ENCODE data around the gene AFAP1.

Gene AFAP1

GRCh38 chr4:7857238-7857701, 82.4 kb downstream of the AFAP1 start:
- H3K9me3 Mint-ChIP-seq, result no peaks in the 10 kb centered on the region
- no peak overlapping the region for H3K4me3 Mint-ChIP-seq
- intact Hi-C loops (cut with micrococcal nuclease), result no loop called here
- H3K36me3 Mint-ChIP-seq (ENCODE audit: low read depth), result no peaks in the 10 kb centered on the region
- H3K27me3 Mint-ChIP-seq, result peaks cover 2% of the 10 kb centered on the region
- H3K4me1 Mint-ChIP-seq (ENCODE audit: low read depth), result no peaks in the 10 kb centered on the region
- H3K27ac Mint-ChIP-seq, result no peak overlapping the region

GRCh38 chr4:7855731-7856130, 83.9 kb downstream of the AFAP1 start:
- Mint-ChIP-seq H3K9me3 (no peaks in the 10 kb centered on the region), H3K27me3 (peaks cover 2% of the 10 kb centered on the region), H3K4me3 (no peak overlapping the region), H3K4me1 (ENCODE audit: low read depth) (no peaks in the 10 kb centered on the region), H3K36me3 (ENCODE audit: low read depth) (no peaks in the 10 kb centered on the region), H3K27ac (no peak overlapping the region)
- intact Hi-C loops (cut with micrococcal nuclease), result no loop called here

GRCh38 chr4:7854697-7855370, 84.8 kb downstream of the AFAP1 start:
- no peaks in the 10 kb centered on the region for H3K36me3 Mint-ChIP-seq (ENCODE audit: low read depth)
- H3K4me3 Mint-ChIP-seq, result no peak overlapping the region
- no peaks in the 10 kb centered on the region for H3K4me1 Mint-ChIP-seq (ENCODE audit: low read depth)
- no peak overlapping the region for H3K27ac Mint-ChIP-seq
- H3K27me3 Mint-ChIP-seq, result peaks cover 2% of the 10 kb centered on the region
- no peaks in the 10 kb centered on the region for H3K9me3 Mint-ChIP-seq
- intact Hi-C loops (cut with micrococcal nuclease), result no loop called here

GRCh38 chr4:7854216-7854615, 85.4 kb downstream of the AFAP1 start:
- H3K9me3 Mint-ChIP-seq, result no peaks in the 10 kb centered on the region
- no peak overlapping the region for H3K4me3 Mint-ChIP-seq
- H3K27me3 Mint-ChIP-seq, result peaks cover 2% of the 10 kb centered on the region
- no peak overlapping the region for H3K27ac Mint-ChIP-seq
- intact Hi-C loops (cut with micrococcal nuclease), result no loop called here
- no peaks in the 10 kb centered on the region for H3K36me3 Mint-ChIP-seq (ENCODE audit: low read depth)
- no peaks in the 10 kb centered on the region for H3K4me1 Mint-ChIP-seq (ENCODE audit: low read depth)

GRCh38 chr4:7853271-7853670, 86.4 kb downstream of the AFAP1 start:
- no peaks in the 10 kb centered on the region for H3K4me1 Mint-ChIP-seq (ENCODE audit: low read depth)

GRCh38 chr4:7852568-7853185, 87.0 kb downstream of the AFAP1 start:
- H3K27me3 Mint-ChIP-seq, result peaks cover 2% of the 10 kb centered on the region
- no peak overlapping the region for H3K4me3 Mint-ChIP-seq
- no peaks in the 10 kb centered on the region for H3K9me3 Mint-ChIP-seq
- no peak overlapping the region for H3K27ac Mint-ChIP-seq
- H3K36me3 Mint-ChIP-seq (ENCODE audit: low read depth), result no peaks in the 10 kb centered on the region
- H3K4me1 Mint-ChIP-seq (ENCODE audit: low read depth), result no peaks in the 10 kb centered on the region
- intact Hi-C loops (cut with micrococcal nuclease), result no loop called here

More at GRCh38 chr4:7853271-7853670, 86.4 kb downstream of the AFAP1 start:
- no peaks in the 10 kb centered on the region for H3K9me3 Mint-ChIP-seq
- no peak overlapping the region for H3K27ac Mint-ChIP-seq
- H3K27me3 Mint-ChIP-seq, result peaks cover 2% of the 10 kb centered on the region
- intact Hi-C loops (cut with micrococcal nuclease), result no loop called here
- H3K36me3 Mint-ChIP-seq (ENCODE audit: low read depth), result no peaks in the 10 kb centered on the region
- no peak overlapping the region for H3K4me3 Mint-ChIP-seq

- Mint-ChIP-seq H3K27ac (no peak overlapping the region), H3K9me3 (no peaks in the 10 kb centered on the region), H3K4me1 (ENCODE audit: low read depth) (no peaks in the 10 kb centered on the region), H3K4me3 (no peak overlapping the region), H3K36me3 (ENCODE audit: low read depth) (no peaks in the 10 kb centered on the region), H3K27me3 (no peaks in the 10 kb centered on the region)
- intact Hi-C loops (cut with micrococcal nuclease), result no loop called here
Measured at GRCh38 chr4:7850489-7850888, 89.2 kb downstream of the AFAP1 start.

- intact Hi-C loops (cut with micrococcal nuclease), result no loop called here
- Mint-ChIP-seq H3K4me3 (no peak overlapping the region), H3K36me3 (ENCODE audit: low read depth) (no peaks in the 10 kb centered on the region), H3K27ac (no peak overlapping the region), H3K27me3 (peaks cover 3% of the 10 kb centered on the region), H3K9me3 (no peaks in the 10 kb centered on the region), H3K4me1 (ENCODE audit: low read depth) (no peaks in the 10 kb centered on the region)
Measured at GRCh38 chr4:7847206-7847605, 92.5 kb downstream of the AFAP1 start.

- H3K4me3 Mint-ChIP-seq, result no peak overlapping the region
- H3K9me3 Mint-ChIP-seq, result no peaks in the 10 kb centered on the region
- H3K4me1 Mint-ChIP-seq (ENCODE audit: low read depth), result no peaks in the 10 kb centered on the region
- intact Hi-C loops (cut with micrococcal nuclease), result no loop called here
- no peaks in the 10 kb centered on the region for H3K36me3 Mint-ChIP-seq (ENCODE audit: low read depth)
- no peak overlapping the region for H3K27ac Mint-ChIP-seq
- peaks cover 3% of the 10 kb centered on the region for H3K27me3 Mint-ChIP-seq
Measured at GRCh38 chr4:7845493-7846128, 94.0 kb downstream of the AFAP1 start.

GRCh38 chr4:7844594-7844991, 95.1 kb downstream of the AFAP1 start:
- Mint-ChIP-seq H3K27me3 (peaks cover 3% of the 10 kb centered on the region), H3K36me3 (ENCODE audit: low read depth) (no peaks in the 10 kb centered on the region), H3K4me1 (ENCODE audit: low read depth) (no peaks in the 10 kb centered on the region), H3K27ac (no peak overlapping the region), H3K9me3 (no peaks in the 10 kb centered on the region), H3K4me3 (no peak overlapping the region)
- intact Hi-C loops (cut with micrococcal nuclease), result no loop called here

GRCh38 chr4:7843831-7844593, 95.6 kb downstream of the AFAP1 start:
- intact Hi-C loops (cut with micrococcal nuclease), result no loop called here
- Mint-ChIP-seq H3K4me3 (no peak overlapping the region), H3K27me3 (peaks cover 3% of the 10 kb centered on the region), H3K9me3 (no peaks in the 10 kb centered on the region), H3K27ac (no peak overlapping the region), H3K4me1 (ENCODE audit: low read depth) (no peaks in the 10 kb centered on the region), H3K36me3 (ENCODE audit: low read depth) (no peaks in the 10 kb centered on the region)

GRCh38 chr4:7842384-7843279, 97.0 kb downstream of the AFAP1 start:
- Mint-ChIP-seq H3K9me3 (no peaks in the 10 kb centered on the region), H3K36me3 (ENCODE audit: low read depth) (no peaks in the 10 kb centered on the region), H3K27ac (no peak overlapping the region), H3K27me3 (peaks cover 3% of the 10 kb centered on the region), H3K4me3 (no peak overlapping the region), H3K4me1 (ENCODE audit: low read depth) (no peaks in the 10 kb centered on the region)
- intact Hi-C loops (cut with micrococcal nuclease), result no loop called here

- no peaks in the 10 kb centered on the region for H3K36me3 Mint-ChIP-seq (ENCODE audit: low read depth)
- intact Hi-C loops (cut with micrococcal nuclease), result no loop called here
- no peak overlapping the region for H3K27ac Mint-ChIP-seq
- H3K4me1 Mint-ChIP-seq (ENCODE audit: low read depth), result no peaks in the 10 kb centered on the region
- no peaks in the 10 kb centered on the region for H3K9me3 Mint-ChIP-seq
- no peak overlapping the region for H3K4me3 Mint-ChIP-seq
- H3K27me3 Mint-ChIP-seq, result peaks cover 3% of the 10 kb centered on the region
Measured at GRCh38 chr4:7841894-7842293, 97.8 kb downstream of the AFAP1 start.

Measured in dendritic cell treated with granulocyte-macrophage colony-stimulating factor and Interleukin-4, amounts not matched to agents 40 ng/mL and 50 ng/mL, for 4 days (primary cell).